Hematopoietic multipotent progenitor cell (in vitro differentiated cells): ENCODE data around the gene MAPT. TPM values are rescaled to one million over a fixed set of nuclear protein-coding genes. Genes with fewer than 3 reads are reported as not detected.
"Not testable (repeated sequence)": the region's sequence is repeated elsewhere in the genome, so short reads cannot be mapped to it uniquely, and the experiment has no call there.

Source experiments
- DNase-seq, 3 donors: peaks; one replicate each; pipeline ENCODE4 v3.0.0-alpha.2; 2011 to 2015; ENCODE audit warnings: low read depth in 2 of 3, low spot score in 2 of 3
- total RNA-seq: library from RNA; depleted of rRNA; stranded (reverse); fragments of >200 nt; gene quantifications from one replicate; pipeline ENCODE4 v1.2.3, GENCODE V29; 2012

The MAPT gene
- total RNA-seq, 1 donor: under 0.01 TPM

DNA sequence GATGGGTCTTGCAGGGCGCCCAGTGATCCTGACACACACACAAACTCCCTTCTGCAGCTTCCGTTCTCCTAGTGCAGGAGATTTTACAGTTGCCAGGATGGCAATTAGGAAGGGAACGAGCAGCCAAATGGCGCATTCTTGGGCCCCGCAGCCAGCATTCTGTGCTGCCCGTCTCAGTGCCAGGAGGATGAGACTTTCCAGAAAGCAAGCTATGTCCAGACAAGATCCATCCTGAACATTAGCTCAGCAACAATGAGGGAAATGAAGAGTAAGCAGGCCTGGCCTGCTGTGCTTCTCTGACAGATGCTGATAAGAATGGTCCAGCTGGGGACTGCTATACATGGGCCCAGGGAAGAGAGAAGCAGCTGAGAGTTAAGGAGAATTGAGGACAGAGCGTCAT lies 33.2 kb upstream of the MAPT start:
- DNase-seq: no peak

DNA sequence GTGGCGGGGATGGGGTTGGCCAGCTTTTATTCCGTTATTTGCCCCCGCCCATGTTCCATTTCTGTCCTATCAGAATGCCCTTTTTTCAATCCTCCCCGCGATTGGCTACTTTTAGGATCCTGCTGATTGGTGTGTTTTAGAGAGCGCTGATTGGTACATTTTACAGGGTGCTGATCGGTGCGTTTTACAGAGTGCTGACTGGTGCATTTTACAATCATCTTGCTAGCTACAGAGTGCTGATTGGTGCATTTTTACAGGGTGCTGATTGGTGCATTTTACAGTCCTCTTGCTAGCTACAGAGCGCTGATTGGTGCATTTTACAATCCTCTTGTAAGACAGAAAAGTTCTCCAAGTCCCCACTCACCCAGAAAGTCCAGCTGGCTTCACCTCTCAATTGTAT lies 32.2 kb upstream of the MAPT start:
- DNase-seq: not testable (repeated sequence)

DNA sequence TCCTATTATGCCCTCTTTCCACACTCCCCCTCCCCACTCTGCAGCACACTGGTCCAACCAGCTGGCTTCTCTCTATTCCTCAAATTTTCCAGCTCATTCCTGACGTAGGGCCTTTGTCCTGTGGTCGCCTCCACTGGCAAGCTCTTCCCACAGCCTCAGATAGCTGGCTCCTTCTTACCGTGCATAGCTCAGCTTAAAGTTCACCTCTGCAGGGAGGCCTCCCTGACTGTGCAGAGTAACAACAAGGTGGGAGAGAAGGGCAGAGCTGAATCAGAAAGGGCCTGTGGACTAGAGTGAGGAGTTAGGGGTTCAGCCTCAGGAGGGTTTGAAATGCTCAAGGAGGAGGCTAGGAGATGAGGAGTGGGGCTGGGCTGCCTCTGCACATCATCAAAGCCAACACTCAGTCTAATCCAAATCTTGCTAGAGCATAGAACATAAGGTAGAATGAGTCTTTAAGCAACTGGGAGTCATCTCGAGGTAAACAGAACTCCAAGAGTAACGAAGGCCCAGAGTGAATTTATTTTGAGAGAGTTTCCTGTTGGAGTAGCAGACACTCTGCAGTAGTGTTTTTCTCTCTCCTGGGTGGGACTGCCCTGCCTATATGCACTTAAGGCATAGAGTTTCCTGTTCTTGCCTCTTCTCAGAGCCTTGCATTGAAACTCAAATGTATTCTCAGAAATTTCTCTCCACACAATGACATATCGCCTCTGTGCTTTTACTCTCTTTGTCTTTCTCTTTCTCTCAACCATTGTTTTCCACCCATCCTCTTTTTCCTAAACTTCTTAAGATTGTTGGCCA lies 30.3 kb upstream of the MAPT start:
- DNase-seq: no peak

DNA sequence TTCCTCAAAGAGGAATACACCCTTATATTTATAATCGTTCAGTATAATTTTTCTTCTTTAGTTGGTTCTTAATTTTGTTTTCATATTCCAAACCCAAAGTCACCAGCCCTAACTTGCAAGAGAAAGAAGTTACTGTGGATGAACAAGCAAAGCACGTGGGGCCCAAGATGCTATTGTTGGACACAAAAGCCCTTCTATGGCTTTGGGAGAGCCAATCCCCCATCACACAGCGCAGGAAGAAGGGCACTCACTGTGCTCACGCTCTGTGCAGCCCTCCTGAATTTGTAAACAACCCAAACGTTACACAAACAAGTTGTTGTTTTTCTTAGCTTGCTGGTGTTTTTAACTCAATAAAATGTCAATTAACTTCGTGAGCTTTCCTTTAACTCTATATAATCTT lies 27.2 kb upstream of the MAPT start:
- DNase-seq: no peak

DNA sequence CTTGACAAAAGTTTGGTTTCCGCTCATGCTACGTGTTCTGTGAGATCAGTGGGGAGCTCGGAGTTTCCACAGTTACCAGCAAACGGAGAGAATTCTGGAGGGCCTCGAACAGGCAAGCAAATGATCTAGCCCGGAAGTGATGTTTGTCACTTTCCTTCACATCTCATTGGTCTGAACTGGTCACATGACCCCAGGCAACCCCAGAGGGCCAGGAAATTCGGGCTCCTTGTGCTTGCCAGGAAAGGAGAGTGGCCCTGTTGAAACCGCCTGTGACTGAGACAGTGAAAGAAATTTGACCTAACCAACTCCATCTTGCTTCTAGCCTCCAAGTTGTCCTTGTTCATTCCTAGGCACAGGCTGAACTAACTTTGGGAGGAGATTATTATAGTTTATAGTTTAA lies 26.7 kb upstream of the MAPT start:
- DNase-seq: no peak

DNA sequence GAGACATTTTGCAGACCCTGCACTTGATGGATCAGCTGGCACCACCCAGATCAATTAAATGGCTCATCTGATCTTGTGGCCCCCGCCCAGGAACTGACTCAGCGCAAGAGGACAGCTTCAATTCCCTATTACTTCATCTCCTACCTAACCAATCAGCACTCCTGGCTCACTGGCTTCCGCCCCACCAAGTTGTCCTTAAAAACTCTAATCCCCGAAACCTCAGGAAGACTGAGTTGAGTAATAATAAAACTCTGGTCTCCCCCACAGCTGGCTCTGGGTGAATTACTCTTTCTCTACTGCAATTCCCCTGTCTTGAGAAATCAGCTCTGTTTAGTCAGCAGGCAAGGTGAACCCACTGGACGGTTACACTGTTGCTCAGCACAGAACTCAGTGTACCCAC lies 26.1 kb upstream of the MAPT start:
- DNase-seq: no peak

DNA sequence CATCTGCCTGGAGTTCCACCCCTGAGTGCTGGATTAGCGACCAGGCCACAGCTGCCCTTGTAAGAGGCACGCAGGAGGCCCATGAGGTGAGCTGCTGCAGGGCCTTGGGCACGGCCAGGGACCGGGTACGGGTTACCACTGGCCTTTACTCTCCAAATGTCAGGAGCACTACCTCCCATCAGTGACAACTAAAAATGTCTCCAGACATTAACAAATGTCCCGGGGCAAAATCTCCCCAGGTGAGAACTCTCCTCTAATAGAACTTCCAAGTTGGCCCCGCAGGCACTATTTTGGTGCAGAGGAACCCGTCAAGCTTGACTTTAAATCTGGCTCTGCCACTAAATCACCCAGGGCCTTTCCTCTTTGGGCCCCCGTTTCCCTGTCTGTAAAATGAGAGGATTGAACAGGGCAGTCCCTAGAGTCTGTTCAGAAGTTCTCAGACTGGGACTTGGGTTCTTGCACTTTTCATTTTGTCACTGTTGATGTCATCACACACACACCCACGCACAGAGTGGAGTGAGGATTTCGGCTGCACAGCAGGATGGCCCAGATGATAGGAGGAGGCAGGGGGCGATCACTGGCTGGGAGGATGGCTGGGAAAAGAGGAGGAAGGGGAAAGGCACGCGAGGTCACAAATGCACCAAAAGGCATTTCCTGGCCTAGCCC lies 24.5 kb upstream of the MAPT start:
- no peak for DNase-seq

DNA sequence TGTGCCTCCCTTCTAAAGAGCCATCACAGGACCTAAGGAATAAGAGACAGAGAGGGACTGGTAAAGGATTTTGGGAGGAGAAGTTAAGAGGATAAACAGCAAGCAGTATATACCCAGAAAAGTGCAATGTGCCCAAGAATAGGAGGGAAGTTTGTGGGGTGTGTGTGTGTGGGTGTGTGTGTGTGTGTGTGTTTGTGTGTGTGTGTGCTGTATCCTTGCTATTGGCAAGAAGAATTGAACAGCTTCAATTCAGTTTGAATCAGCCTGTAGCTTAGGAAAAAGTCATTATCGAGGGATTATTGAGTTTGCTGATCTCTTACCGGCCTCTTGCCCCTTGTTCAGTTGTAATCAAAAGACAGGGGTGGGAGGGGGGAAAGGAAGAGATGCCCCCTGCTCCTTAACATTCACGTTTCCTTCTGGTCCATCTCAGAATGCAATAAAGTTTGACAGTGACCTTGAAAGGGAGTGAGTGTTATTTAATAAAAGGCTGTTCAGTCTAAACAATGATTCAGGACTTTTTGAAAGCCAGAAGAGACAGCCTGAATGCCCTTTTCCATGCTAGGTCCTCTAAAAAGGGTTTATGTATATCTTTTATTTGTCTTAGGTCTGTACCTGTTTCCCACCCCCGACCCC lies 23.9 kb upstream of the MAPT start:
- DNase-seq: no peak

DNA sequence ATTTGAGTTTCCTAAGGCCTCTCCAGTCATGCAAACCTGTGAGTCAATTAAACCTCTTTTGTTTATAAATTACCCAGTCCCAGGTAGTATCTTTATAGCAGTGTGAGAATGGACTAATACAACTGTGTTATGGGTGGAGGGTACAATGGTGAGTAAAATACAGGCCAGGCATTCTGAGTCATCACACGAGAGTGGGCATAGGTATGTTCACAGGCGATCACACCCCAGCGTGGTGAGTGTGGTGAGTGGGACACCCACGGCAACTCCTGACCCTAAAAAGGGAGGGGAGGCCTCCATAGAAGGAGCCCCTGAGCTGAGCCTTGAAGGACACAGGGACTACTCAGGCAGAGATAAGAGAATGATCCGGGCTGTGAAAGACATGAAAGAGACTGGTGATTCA lies 22.6 kb upstream of the MAPT start:
- no peak for DNase-seq

DNA sequence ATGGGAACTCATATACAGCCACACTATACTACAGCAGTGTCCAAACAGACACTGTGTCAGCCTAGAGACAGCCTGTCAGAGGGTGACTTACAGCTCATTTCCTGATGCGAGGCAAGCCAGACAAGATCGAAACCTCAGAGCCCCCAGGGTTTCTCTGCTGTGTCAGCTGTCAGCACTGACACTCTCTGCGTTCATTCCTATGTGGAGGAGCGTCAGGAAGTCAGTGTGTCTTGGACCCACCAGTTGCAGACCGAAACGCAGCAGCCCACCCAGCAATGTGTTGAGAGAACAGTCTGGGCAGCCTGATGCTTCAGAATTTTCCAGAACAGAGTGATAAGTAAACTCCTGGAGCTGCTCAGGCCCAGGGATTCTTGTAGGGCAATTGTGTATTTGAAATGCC lies 20.6 kb upstream of the MAPT start:
- peak in 1 of 3 donors; percentile 50 for DNase-seq

DNA sequence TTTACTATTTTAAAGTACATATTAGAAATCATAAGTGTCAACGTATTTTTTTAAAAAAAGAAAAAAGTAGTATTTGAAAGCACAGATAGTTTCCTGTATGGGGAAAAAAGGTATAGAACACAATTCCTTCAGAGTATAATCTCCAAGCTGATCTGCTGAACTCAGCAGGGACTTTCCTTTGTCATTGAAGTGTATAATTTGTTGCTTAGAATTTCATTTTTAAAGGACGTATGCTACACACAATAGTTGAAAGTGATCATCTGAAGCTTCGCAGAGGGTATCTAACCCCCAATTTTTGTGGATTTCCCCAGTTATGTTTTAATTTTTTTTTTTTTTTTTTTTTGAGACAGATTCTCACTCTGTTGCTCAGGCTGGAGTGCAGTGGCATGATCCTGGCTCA lies 20.2 kb upstream of the MAPT start:
- no peak for DNase-seq

DNA sequence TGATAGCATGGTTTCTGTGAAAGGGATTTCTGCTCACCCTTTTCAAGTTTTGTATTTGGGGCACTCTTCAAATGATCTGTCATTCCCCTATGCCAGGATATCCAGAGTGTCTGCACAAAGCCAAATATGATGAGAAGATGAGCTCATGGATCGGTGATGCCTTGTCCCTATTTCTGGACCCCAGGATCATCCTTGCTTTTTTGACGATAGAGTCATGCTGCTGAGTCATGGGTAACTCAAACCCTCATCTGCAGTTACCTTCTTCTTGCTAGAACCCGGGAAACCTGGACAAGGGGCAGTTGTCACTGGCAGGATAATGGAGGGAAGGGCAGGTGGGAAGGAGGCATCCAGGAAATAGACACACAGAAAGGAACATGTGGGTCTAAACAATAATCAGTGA lies 17.8 kb upstream of the MAPT start:
- no peak for DNase-seq

DNA sequence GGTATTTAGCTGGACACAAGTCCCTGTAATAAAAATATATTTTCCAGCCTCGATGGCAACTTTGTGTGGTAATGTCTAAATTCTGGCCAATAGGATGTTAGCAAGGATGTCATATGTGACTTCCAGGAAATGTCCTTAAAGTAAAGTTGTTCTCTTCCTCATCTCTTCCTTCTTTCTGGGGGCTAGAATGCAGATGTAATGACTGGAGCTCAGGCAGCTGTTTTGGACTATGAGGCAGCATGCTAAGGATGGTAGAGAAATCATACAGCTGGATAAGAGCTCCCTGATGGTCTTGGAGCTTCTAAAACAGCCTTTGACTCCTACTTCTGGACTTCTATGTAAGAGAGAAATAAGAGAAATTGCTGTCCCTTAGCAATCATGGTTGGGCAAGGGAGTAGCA lies 16.9 kb upstream of the MAPT start:
- no peak for DNase-seq

DNA sequence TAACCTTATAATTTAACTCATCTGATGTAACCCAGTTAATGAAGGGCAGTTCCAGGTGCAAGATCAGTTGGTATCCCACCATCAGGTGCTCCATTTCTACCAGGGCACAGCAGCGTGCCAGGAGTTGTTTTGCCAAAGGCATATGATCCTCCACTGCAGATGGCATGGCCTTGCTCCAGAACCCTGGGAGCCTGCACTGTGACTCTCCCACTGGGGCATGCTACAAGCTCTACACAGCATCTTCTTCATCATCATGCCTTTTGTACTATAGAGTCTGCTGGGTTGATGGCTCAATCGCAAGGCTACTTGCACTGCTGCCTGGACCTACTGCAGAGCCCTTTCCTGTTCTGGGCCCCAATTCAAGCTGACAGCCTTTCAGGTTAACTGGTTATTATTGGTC lies 11.3 kb upstream of the MAPT start:
- no peak for DNase-seq

DNA sequence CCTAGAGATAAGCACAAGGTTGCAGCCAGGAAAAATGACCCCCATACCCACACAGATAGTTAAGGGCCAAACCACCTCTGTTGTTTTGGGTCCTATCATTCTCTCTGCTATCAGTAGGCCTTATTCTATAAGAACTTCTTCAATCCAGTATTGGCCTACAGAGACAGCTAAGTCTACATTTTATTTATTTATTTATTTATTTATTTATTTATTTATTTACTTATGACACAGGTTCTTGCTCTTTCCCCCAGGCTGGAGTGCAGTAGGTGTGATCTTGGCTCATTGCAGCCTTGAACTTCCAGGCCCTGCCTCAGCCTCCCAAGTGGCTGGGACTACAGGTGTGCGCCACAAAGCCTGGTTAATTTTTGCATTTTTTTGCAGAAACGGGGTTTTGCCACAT lies 7.5 kb upstream of the MAPT start:
- DNase-seq: no peak

DNA sequence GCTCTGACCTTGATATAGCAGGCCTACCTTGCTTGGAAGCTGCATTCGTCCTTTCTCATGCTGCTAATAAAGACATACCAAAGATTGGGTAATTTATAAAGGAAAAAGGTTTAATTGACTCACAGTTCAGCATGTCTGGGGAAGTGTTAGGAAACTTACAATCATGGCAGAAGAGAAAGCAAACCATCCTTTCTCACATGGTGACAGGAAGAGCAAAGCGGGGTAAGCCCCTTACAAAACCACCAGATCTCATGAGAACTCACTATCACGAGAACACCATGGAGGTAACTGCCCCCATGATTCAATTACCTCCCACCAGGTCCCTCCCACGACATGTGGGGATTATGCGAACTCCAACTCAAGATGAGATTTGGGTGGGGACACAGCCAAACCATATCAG lies 6.0 kb upstream of the MAPT start:
- no peak for DNase-seq

DNA sequence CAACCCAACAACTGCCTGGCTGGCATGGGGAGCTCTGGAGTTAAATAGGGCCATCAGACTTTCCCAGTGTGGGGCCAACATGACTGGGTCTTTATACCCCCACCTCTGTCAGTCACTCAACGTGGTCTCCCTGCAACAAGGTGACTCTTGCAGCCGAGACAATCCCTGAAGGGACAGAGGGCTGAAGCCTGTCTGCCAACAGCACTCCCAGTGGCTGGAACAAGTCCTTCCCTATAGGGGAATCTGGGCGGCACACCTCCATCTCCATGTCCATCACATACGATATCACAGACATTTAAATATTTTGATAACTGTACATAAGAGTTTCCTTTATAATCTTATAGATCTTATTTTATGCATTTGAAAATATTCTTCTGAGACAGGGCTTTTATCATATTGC lies 4.8 kb upstream of the MAPT start:
- no peak for DNase-seq

DNA sequence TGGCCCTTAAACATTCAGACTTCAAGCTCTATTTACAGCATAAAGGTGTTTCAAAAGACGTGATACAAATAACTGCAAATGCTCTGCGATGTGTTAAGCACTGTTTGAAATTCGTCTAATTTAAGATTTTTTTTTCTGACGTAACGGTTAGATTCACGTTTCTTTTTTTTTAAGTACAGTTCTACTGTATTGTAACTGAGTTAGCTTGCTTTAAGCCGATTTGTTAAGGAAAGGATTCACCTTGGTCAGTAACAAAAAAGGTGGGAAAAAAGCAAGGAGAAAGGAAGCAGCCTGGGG lies 681 bp upstream of the MAPT start:
- no peak for DNase-seq

DNA sequence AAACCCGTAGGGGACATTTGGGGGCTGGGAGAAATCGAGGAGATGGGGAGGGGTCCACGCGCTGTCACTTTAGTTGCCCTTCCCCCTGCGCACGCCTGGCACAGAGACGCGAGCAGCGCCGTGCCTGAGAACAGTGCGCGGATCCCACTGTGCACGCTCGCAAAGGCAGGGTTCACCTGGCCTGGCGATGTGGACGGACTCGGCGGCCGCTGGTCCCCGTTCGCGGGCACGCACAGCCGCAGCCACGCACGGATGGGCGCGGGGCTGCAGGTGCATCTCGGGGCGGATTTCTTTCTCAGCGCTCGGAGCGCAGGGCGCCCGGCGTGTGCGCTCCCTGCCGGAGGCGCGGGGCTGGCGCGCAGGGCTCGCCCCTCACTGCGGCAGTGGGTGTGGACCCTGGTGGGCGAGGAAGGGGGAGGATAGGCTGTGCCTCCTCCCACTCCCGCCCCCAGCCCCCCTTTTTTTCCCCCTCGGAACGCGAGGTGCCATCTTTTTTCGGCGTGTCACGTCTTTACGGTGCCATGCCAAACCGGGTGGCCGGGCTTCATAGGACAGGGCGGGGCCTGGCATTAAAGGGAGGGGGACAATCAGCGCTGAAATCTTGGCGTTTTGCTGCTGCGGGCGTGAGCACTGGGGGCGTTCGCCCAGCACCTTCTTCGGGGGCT lies 1.1 kb downstream of the MAPT start:
- DNase-seq: peak in 2 of 3 donors; percentile 40 to 48

DNA sequence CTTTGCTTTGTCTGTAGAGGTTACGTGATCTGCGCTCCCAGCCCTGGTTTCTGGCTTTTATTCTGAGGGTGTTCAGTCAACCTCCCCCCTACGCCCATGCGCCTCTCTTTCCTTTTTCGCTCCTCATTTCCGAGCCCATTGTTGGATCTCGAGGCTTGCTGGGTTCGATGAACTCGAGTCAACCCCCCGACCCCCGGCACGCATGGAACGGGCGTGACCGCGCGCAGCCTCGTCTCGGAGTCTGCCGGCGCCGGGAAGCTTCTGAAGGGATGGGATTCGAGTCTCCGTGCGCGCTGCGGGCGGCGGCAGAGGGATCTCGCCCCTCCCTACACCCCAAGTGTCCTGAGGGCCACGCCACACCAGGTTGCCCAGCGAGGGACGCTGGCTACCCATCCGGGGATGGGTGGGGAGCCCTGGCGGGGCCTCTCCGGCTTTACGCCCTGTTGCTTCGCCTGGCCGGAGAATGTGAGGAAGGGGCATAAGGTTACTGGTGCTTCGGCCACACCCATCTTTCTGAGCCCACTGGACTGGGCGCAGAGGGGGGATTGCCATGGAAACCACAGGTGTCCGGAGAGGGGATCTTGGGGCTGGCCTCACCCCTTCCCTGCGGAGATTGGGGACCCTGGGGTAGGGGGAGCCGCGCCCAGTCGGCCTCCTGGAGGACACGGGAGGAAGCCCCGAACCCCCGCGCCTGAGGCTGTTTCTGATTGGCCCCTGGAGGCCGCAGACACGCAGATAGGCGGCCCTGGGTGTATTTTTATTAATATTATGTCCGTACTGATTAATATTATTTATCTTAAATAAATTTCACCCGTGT lies 1.8 kb downstream of the MAPT start:
- DNase-seq: no peak
